ENCODE results near the gene UCHL1.
"Not testable (repeated sequence)": the region's sequence is repeated elsewhere in the genome, so short reads cannot be mapped to it uniquely, and the experiment has no call there.

UCHL1 gene

GRCh38 chr4:41258783-41259182 is 2.1 kb downstream of the UCHL1 start:
- DNase-seq, result peak; percentile 7 to 32
- no peak for TF ChIP-seq POLR2A (IDR thresholded peaks at IDR 0.05; ENCODE audit: low read length)
- TF ChIP-seq GATA1 (IDR thresholded peaks at IDR 0.05; ENCODE audit: low read depth, low read length), result no peak

- DNase-seq, result no peak
- TF ChIP-seq GATA1 (IDR thresholded peaks at IDR 0.05; ENCODE audit: low read depth, low read length) (no peak), POLR2A (IDR thresholded peaks at IDR 0.05; ENCODE audit: low read length) (no peak)
Measured at GRCh38 chr4:41260116-41260733, 3.5 kb downstream of the UCHL1 start.

DNA sequence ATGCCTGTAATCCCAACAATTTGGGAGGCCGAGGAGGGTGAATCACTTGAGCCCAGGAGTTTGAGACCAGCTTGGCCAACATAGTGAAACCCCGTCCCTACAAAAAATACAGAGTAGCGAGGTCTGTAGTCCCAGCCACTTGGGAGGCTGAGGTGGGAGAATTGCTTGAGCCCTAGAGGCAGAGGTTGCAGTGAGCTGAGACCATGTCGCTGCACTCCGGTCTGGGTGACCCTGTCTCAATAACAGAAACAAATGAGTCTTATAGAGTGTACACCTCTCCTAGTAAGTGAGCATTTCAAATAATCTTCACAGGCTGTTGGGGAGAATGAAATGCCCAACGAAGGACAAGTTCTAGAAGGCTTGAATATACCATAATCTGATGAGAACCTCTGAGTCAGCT is 5.5 kb downstream of the UCHL1 start:
- no peak for DNase-seq
- no peak for TF ChIP-seq POLR2A (IDR thresholded peaks at IDR 0.05; ENCODE audit: low read length)
- no peak for TF ChIP-seq GATA1 (IDR thresholded peaks at IDR 0.05; ENCODE audit: low read depth, low read length)

- no peak for DNase-seq
- TF ChIP-seq POLR2A (IDR thresholded peaks at IDR 0.05; ENCODE audit: low read length) (no peak), GATA1 (IDR thresholded peaks at IDR 0.05; ENCODE audit: low read depth, low read length) (no peak)
Measured at GRCh38 chr4:41264212-41264611, 7.5 kb downstream of the UCHL1 start.

- TF ChIP-seq GATA1 (IDR thresholded peaks at IDR 0.05; ENCODE audit: low read depth, low read length), result no peak
- no peak for TF ChIP-seq POLR2A (IDR thresholded peaks at IDR 0.05; ENCODE audit: low read length)
- DNase-seq, result no peak
Measured at GRCh38 chr4:41267997-41268396, 11.3 kb downstream of the UCHL1 start.

DNA sequence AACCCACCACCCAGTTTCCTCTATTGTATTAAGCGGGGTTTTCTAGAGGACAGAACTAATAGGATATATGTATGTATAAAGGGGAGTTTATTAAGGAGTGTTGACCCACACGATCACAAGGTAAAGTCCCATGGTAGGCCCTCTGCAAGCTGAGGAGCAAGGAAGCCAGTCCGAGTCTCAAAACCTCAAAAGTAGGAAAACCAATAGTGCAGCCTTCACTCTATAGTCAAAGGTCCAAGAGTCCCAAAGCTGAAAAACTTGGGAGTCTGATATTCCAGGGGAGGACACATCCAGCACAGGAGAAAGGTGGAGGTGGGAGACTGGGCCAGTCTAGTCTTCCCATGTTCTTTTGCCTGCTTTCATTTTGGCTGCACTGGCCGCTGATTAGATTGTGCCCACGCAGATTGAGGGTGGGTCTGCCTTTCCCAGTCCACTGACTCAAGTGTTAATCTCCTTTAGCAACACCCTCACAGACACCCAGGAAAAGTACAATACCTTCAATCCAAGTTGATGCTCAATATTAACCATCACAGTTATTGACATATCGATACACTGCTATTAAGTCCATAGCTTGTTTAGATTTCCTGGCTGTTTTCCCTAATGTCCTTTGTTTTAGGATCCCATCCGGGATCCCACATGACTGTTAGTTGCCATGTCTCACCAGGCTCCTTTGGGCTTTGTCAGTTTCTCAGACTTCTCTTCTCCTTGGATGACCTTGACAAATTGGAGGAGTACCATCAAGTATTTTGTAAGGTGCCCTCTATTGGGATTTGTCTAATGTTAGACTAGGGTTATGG is 12.2 kb downstream of the UCHL1 start:
- TF ChIP-seq GATA1 (IDR thresholded peaks at IDR 0.05; ENCODE audit: low read depth, low read length), result no peak
- no peak for TF ChIP-seq POLR2A (IDR thresholded peaks at IDR 0.05; ENCODE audit: low read length)
- DNase-seq, result no peak

DNA sequence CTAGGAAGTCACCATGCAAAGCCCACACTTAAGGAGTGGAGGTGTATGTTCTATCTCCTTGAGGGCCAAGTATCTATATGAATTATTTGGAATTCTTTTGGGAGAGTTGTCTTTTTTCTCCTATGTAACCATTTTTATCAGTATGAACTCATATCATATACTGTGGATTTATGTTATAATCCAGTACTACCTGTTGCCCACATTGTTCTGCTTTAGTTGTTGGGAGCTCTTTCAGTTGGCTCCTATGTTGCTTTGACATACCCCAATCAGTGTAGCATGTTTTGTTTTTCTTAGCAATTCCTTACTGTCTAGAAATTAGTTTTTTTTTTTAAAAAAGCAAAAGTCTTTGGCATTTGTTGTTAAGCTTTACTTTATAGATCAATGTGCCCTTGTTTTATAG is 13.0 kb downstream of the UCHL1 start:
- no peak for DNase-seq

GRCh38 chr4:41275931-41276330 is 19.2 kb downstream of the UCHL1 start:
- not testable (repeated sequence) for DNase-seq

More for the DNA sequence above, 13.0 kb downstream of the UCHL1 start:
- TF ChIP-seq POLR2A (IDR thresholded peaks at IDR 0.05; ENCODE audit: low read length), result no peak
- TF ChIP-seq GATA1 (IDR thresholded peaks at IDR 0.05; ENCODE audit: low read depth, low read length), result no peak

DNA sequence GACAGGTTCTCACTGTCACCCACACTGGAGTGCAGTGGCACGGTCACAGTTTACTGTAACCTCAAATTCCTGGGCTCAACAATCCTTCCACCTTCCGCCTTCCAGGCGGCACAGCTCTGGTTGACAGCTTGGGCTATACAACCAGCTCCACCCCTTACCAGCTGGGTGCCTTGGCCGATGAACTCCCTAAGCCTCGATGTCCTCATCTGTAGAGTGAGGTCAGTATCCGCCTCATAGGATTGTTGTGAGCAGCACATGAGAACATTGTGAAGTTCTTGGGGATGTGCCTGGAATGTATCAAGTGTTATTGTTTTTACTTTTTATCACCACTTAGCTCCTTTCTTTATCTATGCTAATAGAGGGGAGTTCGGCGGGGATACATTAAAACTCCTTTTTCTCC is 23.3 kb downstream of the UCHL1 start:
- DNase-seq, result no peak

GRCh38 chr4:41281038-41281634 is 24.4 kb downstream of the UCHL1 start:
- DNase-seq, result peak; percentile 62 to 80
- no peak for TF ChIP-seq POLR2A (IDR thresholded peaks at IDR 0.05; ENCODE audit: low read length)
- no peak for TF ChIP-seq GATA1 (IDR thresholded peaks at IDR 0.05; ENCODE audit: low read depth, low read length)

More for the DNA sequence above, 23.3 kb downstream of the UCHL1 start:
- TF ChIP-seq GATA1 (IDR thresholded peaks at IDR 0.05; ENCODE audit: low read depth, low read length) (no peak), POLR2A (IDR thresholded peaks at IDR 0.05; ENCODE audit: low read length) (no peak)

- no peak for DNase-seq
- no peak for TF ChIP-seq GATA1 (IDR thresholded peaks at IDR 0.05; ENCODE audit: low read depth, low read length)
- no peak for TF ChIP-seq POLR2A (IDR thresholded peaks at IDR 0.05; ENCODE audit: low read length)
Measured at GRCh38 chr4:41282366-41282765, 25.6 kb downstream of the UCHL1 start.

- no peak for DNase-seq
- TF ChIP-seq GATA1 (IDR thresholded peaks at IDR 0.05; ENCODE audit: low read depth, low read length) (no peak), POLR2A (IDR thresholded peaks at IDR 0.05; ENCODE audit: low read length) (no peak)
Measured at GRCh38 chr4:41285202-41285863, 28.6 kb downstream of the UCHL1 start.

DNA sequence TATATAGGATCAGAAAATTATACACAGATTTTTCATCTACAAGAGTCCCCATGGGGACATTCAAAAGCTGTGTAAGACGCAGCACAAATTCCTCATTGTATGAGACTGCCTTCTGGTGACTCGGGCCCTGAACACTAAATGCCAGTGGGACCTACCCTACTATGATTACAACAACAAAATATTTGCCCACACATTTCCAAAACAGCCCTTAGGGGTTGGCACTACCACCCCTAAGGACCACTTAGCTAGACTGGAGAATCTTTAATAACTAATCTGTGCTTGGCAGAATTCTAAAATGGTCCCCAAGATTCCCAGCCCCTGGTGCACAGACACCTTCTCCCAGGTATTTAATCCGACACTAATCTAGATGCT is 29.1 kb downstream of the UCHL1 start:
- no peak for DNase-seq
- TF ChIP-seq GATA1 (IDR thresholded peaks at IDR 0.05; ENCODE audit: low read depth, low read length), result no peak
- no peak for TF ChIP-seq POLR2A (IDR thresholded peaks at IDR 0.05; ENCODE audit: low read length)

DNA sequence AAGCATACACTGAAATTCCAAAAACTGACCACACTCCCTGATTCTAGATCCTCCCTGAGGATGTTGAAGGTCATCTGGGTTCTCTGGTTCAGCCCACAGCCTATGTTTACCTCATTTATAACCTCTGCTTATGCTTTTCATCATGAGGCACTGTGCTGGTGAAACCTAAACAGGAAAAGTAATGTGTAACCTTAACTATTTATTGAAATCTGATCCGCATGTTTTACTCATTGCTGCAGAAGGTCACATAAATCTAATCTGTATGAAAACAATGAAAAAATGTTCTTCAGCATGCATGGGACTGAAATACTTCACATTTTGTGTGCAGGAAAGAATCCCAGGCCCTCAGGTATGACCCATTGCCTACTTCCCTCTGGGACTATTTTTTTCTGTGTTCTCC is 30.3 kb downstream of the UCHL1 start:
- TF ChIP-seq GATA1 (IDR thresholded peaks at IDR 0.05; ENCODE audit: low read depth, low read length) (no peak), POLR2A (IDR thresholded peaks at IDR 0.05; ENCODE audit: low read length) (no peak)
- no peak for DNase-seq
